GM04503 (cell line): ENCODE results near the gene PPP1R15A.
"Not testable (repeated sequence)": the region's sequence is repeated elsewhere in the genome, so short reads cannot be mapped to it uniquely, and the experiment has no call there.

Experiments used
- DNase-seq: peaks from one replicate; pipeline ENCODE4 v3.0.0-alpha.2; 2012; ENCODE audit warnings: low read depth

PPP1R15A gene

DNA sequence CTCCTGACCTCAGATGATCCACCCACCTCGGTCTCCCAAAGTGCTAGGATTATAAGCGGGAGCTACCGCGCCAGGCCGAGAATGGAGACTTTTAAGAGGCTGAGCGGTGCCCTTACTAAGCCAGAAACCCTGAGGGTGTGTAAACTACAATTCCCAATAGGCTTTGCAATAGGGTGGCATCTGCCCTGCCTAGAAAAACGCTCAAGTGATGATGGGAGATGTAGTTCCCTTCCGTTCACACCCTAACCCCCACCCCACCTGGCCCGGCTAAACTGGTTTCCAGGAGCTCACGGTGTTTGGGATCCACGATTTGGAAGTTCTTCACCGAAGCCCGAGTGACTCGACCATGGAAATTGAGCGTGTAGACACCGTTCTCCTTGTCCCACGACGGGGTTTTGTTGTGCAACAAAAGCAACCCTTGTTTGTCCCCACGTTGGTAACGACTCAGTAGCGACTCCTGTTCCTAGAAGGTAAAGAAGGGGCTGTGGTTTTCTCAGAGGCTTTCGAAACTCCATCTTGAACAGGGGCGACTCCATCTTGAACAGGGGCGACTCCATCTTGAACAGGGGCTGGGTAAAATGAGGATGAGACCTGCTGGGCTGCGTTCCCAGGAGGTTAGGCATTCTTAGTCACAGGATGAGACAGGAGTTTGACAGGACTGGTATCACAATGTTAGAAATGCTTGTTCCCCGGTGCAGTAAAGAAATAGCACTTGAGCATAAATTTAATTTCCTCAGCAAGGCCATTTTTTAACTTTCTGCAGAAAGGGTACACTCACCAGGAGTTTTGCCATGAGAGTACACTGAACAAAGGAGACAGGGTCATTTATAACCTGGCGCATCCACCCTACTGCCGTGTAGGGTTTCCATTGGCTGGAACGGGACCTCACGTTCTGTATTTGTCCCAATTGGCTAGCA lies 9.8 kb downstream of the PPP1R15A start:
- DNase-seq = no peak

GRCh38 chr19:48883726-48884125 lies 11.5 kb downstream of the PPP1R15A start:
- no peak for DNase-seq

- DNase-seq = no peak
Observed at GRCh38 chr19:48887861-48888612, 15.8 kb downstream of the PPP1R15A start.

- DNase-seq = not testable (repeated sequence)
Observed at GRCh38 chr19:48889496-48889895, 17.3 kb downstream of the PPP1R15A start.

GRCh38 chr19:48890551-48890950 lies 18.3 kb downstream of the PPP1R15A start:
- DNase-seq = no peak

- DNase-seq = no peak
Observed at GRCh38 chr19:48895226-48895625, 23.0 kb downstream of the PPP1R15A start.

DNA sequence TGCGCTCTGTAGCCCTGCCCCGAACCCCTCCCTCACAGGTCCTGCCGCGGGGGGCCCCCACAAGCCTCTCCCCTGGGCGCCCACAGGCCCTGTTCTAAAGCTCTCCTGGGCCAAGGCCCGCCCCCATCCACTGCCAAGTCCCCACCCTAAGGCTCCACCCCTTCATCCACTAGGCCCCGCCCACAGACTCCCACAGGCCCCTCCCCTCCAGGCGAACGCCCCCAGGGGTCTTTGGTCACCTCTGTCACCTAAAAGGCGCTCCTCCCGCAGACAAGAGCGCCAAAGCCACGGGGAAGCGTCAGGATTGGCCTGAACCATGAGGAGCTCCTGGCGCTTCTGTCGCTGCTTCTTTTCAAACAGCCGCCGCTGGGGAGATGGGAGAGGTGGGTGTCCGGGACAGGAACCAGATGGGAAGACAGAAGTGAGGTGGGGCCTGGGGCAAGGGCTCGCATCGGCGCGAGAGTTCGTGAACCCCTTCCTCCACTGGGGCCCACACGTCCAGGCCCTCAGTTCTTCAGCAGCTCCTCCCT lies 24.0 kb downstream of the PPP1R15A start:
- DNase-seq = no peak

GRCh38 chr19:48897181-48897580 lies 25.0 kb downstream of the PPP1R15A start:
- no peak for DNase-seq

DNA sequence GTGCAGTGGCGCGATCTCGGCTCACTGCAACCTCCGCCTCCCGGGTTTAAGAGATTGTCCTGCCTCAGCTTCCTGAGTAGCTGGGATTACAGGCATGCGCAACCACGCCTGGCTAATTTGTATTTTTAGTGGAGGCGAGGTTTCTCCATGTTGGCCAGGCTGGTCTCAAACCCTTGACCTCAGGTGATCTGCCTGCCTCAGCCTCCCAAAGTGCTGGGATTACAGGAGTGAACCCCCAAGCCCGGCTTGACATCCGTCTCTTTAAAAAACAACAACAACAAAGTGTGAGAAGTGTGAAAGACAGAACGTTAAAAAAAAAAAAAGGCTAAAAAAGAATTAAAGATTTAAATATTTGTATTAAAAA lies 27.1 kb downstream of the PPP1R15A start:
- DNase-seq = not testable (repeated sequence)

GRCh38 chr19:48899781-48900476 lies 27.7 kb downstream of the PPP1R15A start, which contains the start of gene NUCB1:
Gene NUCB1 (plus strand): TSS chr19:48900312. CDS start chr19:48900797, 485 bp downstream.
- DNase-seq = peak; percentile 94

- DNase-seq = no peak
Observed at GRCh38 chr19:48900477-48901406, 28.5 kb downstream of the PPP1R15A start.

- DNase-seq = not testable (repeated sequence)
Observed at GRCh38 chr19:48902291-48902690, 30.1 kb downstream of the PPP1R15A start.

DNA sequence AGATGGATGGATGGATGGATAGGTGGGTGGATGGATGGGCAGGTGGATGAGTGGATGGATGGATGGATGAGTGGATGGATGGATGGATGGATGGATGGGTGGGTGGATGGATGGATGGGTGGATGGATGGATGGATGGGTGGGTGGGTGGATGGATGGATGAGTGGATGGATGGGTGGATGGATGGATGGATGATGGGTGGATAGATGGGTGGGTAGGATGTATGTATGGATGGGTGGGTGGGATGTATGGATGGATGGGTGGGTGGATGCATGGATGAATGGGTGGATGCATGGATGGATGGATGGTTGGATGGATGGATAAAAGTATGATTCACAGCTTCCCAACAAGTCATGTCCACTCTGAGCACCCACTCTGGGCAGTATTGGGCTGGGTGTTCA lies 31.6 kb downstream of the PPP1R15A start:
- DNase-seq = not testable (repeated sequence)

DNA sequence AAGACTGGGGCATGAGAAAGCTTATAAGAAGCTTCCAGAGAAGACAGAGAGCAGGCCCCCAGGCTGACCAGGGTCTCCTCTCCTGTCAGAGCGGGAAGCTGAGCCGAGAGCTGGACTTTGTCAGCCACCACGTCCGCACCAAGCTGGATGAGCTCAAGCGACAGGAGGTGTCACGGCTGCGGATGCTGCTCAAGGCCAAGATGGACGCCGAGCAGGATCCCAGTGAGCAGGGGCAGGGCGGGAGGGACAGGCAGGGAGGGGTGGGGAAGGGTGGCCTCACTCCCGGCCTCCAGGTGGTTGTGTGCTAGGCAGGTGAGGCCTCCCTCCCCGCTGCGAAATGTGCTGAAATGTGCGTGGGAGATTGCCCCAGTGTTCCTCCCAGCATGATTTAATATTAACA lies 33.4 kb downstream of the PPP1R15A start:
- DNase-seq = no peak

DNA sequence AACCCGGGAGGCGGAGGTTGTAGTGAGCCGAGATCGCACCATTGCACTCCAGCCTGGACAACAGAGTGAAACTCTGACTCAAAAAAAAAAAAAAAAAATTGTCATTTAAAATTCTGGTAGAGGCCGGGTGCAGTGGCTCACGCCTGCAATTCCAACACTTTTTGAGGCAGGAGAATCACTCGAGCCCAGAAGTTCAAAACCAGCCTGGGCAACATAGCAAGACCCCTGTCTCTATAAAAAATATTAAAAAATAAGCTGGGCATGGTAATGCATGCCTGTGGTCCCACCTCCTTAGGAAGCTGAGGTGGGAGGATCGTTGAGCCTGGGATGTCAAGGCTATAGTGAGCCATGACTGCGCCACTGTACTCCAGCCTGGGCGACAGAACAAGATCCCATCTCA lies 34.1 kb downstream of the PPP1R15A start:
- DNase-seq = no peak

GRCh38 chr19:48907671-48908070 lies 35.5 kb downstream of the PPP1R15A start:
- no peak for DNase-seq

GRCh38 chr19:48909424-48910077 lies 37.3 kb downstream of the PPP1R15A start:
- not testable (repeated sequence) for DNase-seq

GRCh38 chr19:48910803-48911202 lies 38.6 kb downstream of the PPP1R15A start:
- no peak for DNase-seq

GRCh38 chr19:48913114-48913889 lies 41.1 kb downstream of the PPP1R15A start:
- no peak for DNase-seq

DNA sequence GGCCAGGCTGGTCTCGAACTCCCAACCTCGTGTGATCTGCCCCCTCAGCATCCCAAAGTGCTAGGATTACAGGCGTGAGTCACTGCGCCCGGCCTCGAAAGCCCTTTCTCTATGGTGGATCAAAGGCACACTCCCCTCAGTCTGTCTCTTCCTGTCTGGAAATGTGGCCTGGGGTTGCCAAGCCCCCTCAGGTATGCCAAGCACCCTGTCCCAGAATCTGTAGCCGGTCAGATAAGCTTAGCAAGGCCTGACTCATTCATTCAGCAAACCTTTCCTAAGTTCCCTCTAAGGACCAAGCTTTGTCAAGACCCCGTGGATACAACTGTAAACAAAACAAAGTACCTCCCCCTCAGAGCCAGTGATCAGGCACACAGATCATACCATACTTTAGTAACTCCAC lies 42.0 kb downstream of the PPP1R15A start:
- no peak for DNase-seq
